ENCODE results near the gene VAMP1.

DNA sequence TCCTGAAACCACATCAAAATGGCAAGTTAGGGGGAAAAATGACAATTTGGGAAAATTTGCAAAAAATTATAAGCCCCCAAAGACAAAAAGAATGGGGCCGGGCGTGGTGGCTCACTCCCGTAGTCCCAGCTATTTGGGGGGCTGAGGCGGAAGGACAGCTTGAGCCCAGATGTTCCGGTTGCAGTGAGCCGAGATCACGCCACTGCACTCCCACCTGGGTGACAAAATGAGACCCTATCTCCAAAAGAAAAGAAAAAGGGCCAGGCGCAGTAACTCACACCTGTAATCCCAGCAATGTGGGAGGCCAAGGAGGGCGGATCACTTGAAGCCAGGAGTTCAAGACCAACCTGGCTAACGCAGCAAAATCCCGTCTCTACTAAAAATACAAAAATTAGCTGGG, 2.0 kb upstream of the VAMP1 start:
- TF ChIP-seq, protein P1, sequence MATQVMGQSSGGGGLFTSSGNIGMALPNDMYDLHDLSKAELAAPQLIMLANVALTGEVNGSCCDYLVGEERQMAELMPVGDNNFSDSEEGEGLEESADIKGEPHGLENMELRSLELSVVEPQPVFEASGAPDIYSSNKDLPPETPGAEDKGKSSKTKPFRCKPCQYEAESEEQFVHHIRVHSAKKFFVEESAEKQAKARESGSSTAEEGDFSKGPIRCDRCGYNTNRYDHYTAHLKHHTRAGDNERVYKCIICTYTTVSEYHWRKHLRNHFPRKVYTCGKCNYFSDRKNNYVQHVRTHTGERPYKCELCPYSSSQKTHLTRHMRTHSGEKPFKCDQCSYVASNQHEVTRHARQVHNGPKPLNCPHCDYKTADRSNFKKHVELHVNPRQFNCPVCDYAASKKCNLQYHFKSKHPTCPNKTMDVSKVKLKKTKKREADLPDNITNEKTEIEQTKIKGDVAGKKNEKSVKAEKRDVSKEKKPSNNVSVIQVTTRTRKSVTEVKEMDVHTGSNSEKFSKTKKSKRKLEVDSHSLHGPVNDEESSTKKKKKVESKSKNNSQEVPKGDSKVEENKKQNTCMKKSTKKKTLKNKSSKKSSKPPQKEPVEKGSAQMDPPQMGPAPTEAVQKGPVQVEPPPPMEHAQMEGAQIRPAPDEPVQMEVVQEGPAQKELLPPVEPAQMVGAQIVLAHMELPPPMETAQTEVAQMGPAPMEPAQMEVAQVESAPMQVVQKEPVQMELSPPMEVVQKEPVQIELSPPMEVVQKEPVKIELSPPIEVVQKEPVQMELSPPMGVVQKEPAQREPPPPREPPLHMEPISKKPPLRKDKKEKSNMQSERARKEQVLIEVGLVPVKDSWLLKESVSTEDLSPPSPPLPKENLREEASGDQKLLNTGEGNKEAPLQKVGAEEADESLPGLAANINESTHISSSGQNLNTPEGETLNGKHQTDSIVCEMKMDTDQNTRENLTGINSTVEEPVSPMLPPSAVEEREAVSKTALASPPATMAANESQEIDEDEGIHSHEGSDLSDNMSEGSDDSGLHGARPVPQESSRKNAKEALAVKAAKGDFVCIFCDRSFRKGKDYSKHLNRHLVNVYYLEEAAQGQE (IDR thresholded peaks at IDR 0.05; ENCODE audit: insufficient read depth in 1 of 2, low read depth in 2 of 2, low read length in 2 of 2), result no peak
- TF ChIP-seq POLR2AphosphoS5 (IDR thresholded peaks at IDR 0.05; ENCODE audit: low read depth, low read length), result no peak
- TF ChIP-seq SIN3A (IDR thresholded peaks at IDR 0.05; ENCODE audit: borderline replicate concordance, insufficient read depth, low read length), result no peak
- TF ChIP-seq TAF1 (IDR thresholded peaks at IDR 0.05; ENCODE audit: borderline replicate concordance, insufficient read depth, low read length), result no peak
